ENCODE data around the gene TP53INP2.
"Not testable (repeated sequence)": the region's sequence is repeated elsewhere in the genome, so short reads cannot be mapped to it uniquely, and the experiment has no call there.

TP53INP2 gene

GRCh38 chr20:34716921-34717229 is 12.7 kb downstream of the TP53INP2 start:
- no peak for TF ChIP-seq CTCF (IDR thresholded peaks at IDR 0.05; ENCODE audit: low read depth, low read length)
- in situ Hi-C loops (cut with HindIII; ENCODE audit: low sequenced_read_pairs), result no loop called here
- DNase-seq (ENCODE audit: low read depth, low spot score), result no peak
- H3K4me3 ChIP-seq (ENCODE audit: low read depth, low read length), result no peak overlapping the region

GRCh38 chr20:34717230-34718095 is 13.3 kb downstream of the TP53INP2 start:
- no peak for DNase-seq (ENCODE audit: low read depth, low spot score)
- in situ Hi-C loops (cut with HindIII; ENCODE audit: low sequenced_read_pairs), result no loop called here
- no peak for TF ChIP-seq CTCF (IDR thresholded peaks at IDR 0.05; ENCODE audit: low read depth, low read length)
- H3K4me3 ChIP-seq (ENCODE audit: low read depth, low read length), result no peak overlapping the region

- DNase-seq (ENCODE audit: low read depth, low spot score); H3K4me3 ChIP-seq (ENCODE audit: low read depth, low read length); in situ Hi-C loops (cut with HindIII; ENCODE audit: low sequenced_read_pairs): not testable (repeated sequence)
These were observed 15.3 kb downstream of the TP53INP2 start for GRCh38 chr20:34719242-34720017.

- no peak overlapping the region for H3K4me3 ChIP-seq (ENCODE audit: low read depth, low read length)
- in situ Hi-C loops (cut with HindIII; ENCODE audit: low sequenced_read_pairs), result no loop called here
- DNase-seq (ENCODE audit: low read depth, low spot score), result no peak
- no peak for TF ChIP-seq CTCF (IDR thresholded peaks at IDR 0.05; ENCODE audit: low read depth, low read length)
These were observed 16.1 kb downstream of the TP53INP2 start for GRCh38 chr20:34720266-34720665.

GRCh38 chr20:34722560-34722959 is 18.4 kb downstream of the TP53INP2 start:
- in situ Hi-C loops (cut with HindIII; ENCODE audit: low sequenced_read_pairs); H3K4me3 ChIP-seq (ENCODE audit: low read depth, low read length); DNase-seq (ENCODE audit: low read depth, low spot score): not testable (repeated sequence)

GRCh38 chr20:34724172-34724571 is 20.0 kb downstream of the TP53INP2 start:
- no peak for DNase-seq (ENCODE audit: low read depth, low spot score)
- H3K4me3 ChIP-seq (ENCODE audit: low read depth, low read length), result no peak overlapping the region
- TF ChIP-seq CTCF (IDR thresholded peaks at IDR 0.05; ENCODE audit: low read depth, low read length), result no peak
- in situ Hi-C loops (cut with HindIII; ENCODE audit: low sequenced_read_pairs), result no loop called here

GRCh38 chr20:34729416-34729815 is 25.3 kb downstream of the TP53INP2 start:
- DNase-seq (ENCODE audit: low read depth, low spot score), result no peak
- TF ChIP-seq CTCF (IDR thresholded peaks at IDR 0.05; ENCODE audit: low read depth, low read length), result no peak
- in situ Hi-C loops (cut with HindIII; ENCODE audit: low sequenced_read_pairs), result no loop called here

More at GRCh38 chr20:34729416-34729815, 25.3 kb downstream of the TP53INP2 start:
- no peak overlapping the region for H3K4me3 ChIP-seq (ENCODE audit: low read depth, low read length)

Data from astrocyte of the spinal cord (primary cell).